Measurements from ENCODE around the gene MRPL10.

MRPL10 gene

GRCh38 chr17:47857551-47858455 is 26.5 kb upstream of the MRPL10 start:
- no peak for DNase-seq

DNA sequence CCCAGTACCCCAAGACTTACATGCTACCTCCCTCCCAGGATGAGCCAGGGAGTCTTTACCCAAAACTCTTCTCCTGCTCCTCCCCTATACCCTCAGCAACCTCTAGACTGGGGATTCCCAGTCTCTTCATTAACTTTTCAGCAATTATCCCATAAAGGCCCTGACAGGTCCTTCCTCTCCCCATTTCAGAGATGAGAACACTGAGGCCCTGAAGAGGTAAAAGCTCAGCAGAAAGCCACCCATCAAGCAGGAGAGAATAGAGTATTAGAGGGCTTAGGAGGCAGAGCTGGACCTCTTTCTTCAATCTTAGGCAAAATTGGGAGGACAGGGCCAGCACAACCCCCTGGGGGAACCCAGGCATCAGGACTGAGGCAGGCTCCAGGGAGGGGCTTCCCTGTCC is 25.5 kb upstream of the MRPL10 start:
- no peak for DNase-seq

- DNase-seq = no peak
Measured at GRCh38 chr17:47855737-47856136, 24.4 kb upstream of the MRPL10 start.

DNA sequence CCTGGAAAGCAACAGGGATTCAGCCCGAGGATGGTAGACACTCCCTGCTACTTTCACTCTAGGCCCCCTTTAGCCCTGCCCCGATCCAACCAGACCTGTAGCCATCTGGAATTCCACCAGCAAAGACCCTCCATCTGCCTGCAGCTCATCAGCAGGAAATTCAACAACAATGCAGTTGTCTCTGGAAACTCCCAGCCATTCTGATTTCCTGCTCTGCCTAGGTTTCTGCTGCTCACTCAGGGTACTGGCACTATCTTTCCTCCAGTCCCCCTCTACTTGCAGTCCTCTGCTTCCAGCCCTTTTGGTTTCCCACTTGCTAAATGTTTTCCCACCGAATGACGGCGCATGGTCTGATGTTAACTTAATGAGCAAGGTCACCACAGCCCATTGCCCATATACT is 22.3 kb upstream of the MRPL10 start:
- no peak for DNase-seq

GRCh38 chr17:47852113-47852949 is 21.0 kb upstream of the MRPL10 start:
- DNase-seq = no peak

GRCh38 chr17:47851764-47852112 is 20.4 kb upstream of the MRPL10 start:
- DNase-seq = no peak

GRCh38 chr17:47850692-47851573 is 19.6 kb upstream of the MRPL10 start, which contains the start of gene SP6:
Gene SP6, minus strand, starts transcription at chr17:47851163. Its CDS starts 2,734 bp downstream, at chr17:47848429.
- peak; percentile 12 for DNase-seq

- DNase-seq = no peak
Measured at GRCh38 chr17:47850373-47850691, 19.0 kb upstream of the MRPL10 start.

GRCh38 chr17:47848198-47848513 is 16.8 kb upstream of the MRPL10 start:
- DNase-seq = no peak

DNA sequence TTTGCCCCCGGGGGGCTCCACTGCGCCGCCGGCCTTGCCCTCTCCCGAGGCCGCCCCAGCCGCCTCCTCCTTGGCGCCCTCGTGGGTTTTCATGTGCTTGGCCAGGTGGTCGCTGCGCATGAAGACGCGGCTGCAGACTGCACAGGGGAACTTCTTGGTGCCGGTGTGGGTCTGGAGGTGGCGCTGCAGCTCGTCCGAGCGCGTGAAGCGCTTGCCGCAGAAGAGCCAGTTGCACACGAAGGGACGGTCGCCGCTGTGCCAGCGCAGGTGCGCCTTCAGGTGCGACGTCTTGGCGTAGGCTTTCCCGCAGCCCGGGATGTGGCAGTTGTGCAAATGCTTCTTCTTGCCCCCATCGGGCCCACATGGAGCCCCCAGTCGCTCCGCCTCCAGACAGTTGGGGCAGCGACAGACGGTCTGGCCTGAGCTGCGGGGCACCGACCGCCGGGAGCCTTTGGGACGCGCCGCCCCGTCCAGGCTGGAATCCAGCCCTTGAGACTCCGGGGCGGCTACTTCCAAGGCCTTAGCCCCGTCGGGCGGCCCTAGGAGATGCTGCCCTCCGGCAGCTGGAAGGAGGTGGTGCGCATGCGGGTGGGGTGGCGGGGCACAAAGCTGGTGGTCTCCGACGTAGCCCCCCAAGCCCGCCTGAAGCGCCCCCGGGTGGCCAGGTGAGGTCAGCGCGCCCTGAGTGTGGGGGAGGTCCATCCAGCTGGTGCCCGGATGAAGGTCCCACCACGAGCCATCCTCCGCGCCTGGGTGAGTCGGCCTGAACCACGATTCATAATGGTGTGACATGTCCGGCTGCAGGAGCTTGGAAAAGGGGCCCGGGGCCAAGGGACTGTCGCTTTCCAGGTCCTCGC is 16.2 kb upstream of the MRPL10 start:
- DNase-seq = no peak

DNA sequence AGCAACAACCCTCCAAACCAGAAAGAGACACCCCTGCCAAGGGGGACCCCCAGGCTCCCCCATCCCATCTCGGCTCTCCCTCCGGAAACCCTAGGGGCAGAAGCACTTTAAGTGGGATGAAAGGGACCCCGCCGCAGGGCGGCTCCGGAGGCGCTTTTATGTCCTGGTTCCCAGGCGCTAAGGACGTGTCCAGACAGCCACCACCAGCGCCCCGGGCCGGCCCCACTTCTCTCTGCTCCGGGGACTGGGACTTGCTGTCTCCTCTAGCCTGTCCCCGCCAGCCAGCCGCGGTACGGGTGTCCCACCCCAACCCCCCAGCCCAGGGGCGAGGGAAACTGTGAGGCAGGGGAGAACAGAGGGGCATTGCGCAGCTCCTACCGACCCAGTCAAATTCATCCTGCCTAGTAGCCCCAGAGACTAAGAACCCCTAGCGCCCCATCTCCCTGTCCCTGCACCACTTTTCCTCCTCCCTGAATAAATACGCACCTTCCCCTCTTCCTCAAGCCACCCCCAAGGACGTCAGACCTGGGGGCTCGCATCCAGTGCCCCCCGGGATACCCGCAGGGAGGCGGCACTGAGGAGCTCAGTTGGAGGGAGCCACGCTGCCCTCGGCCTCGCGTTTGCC is 15.5 kb upstream of the MRPL10 start:
- no peak for DNase-seq

DNA sequence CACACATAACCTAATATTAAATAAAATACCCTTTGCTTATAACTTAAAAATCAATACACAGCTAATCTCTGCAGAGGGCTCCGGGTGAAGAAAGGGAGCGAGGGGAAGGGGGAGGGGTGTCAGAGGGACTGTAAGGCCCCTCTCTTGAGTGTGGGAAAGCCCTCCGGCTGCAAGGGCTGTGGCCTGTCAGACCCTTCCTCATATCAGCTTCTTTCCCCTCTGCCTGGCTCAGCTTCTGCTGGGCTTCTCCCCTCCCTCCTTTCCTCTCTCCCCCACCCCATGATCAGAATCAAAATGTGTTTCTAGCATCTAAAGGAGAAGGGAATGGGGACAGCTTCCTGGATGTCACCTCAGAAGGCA is 14.4 kb upstream of the MRPL10 start:
- no peak for DNase-seq

DNA sequence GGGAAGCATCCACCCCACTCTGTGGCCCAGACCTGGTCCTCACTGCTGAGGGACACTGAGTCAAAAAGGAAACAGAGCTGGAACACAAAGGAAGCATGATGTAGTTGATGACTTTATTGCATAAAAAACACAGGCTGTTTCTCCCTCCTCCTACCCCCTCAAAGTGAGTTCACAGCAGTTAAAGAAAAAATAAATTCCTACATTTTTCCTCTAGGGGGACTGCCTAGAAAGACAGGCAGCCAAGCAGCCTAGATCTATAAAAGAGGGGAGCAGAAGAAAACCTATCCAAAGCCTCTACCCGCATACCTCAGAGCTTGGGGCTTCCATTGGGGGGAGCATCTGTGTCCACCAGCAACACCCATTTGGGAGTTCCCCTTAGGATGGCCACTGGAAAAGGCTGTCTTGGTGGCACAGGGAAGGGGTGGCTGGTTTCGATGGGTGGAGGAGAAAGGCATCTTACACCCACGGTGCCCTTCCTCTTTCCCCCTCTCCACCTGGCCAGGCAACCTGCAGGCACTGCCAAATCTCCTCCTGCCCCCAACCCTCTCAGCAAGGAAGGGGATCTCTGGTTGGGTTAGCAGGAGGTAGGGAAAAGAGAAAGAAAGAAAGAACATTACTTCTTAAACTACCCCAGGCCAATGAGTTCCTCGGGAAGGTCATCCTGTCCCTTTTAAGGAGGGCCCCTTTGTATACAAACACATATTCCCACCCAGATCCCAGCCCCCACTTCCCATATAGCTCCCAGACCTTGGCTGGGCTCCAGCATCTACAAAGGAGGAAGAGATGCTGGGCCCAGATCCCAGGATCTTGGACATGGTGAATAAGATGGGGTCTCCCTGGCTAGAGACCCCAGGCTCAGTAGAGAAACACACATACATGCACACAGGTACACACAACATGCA is 13.7 kb upstream of the MRPL10 start:
- DNase-seq = no peak

- no peak for DNase-seq
Measured at GRCh38 chr17:47844227-47844626, 12.9 kb upstream of the MRPL10 start.

GRCh38 chr17:47843391-47843730 is 12.0 kb upstream of the MRPL10 start:
- DNase-seq = no peak

DNA sequence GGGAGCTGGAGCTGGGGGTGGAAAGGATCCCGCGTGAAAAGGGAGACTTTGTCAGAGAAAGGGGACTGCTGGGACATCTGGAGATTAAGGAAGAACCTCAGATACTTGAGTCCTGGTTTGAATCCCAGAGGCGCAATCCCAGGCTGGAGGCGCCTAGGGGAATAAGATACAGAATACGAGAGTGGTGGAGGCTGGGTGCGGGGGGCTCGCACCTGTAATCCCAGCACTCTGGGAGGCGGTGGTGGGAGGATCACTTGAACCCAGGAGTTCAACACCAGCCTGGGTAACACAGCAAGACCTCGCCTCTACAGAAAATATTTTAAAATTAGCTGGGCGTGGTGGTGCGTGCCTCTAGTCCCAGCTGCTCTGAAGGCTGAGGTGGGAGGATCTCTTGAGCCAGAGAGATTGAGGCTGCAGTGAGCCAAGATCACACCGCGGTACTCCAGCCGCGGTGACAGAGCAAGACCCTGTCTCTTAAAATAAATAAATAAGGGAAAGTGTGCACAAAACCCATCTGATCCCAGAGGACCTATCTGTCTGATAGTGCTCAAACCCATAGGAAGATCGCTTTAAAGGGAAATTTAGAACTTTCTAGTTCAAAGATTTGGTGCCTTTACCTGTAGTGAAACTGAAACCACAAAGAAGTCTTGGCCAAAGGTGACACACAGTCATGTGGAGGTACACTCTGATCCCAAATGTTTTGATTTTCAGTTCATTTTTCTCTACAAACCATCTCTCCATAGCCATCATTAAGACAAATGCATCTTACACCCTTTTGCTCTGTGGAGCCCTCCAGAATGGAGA is 10.3 kb upstream of the MRPL10 start:
- DNase-seq = no peak

DNA sequence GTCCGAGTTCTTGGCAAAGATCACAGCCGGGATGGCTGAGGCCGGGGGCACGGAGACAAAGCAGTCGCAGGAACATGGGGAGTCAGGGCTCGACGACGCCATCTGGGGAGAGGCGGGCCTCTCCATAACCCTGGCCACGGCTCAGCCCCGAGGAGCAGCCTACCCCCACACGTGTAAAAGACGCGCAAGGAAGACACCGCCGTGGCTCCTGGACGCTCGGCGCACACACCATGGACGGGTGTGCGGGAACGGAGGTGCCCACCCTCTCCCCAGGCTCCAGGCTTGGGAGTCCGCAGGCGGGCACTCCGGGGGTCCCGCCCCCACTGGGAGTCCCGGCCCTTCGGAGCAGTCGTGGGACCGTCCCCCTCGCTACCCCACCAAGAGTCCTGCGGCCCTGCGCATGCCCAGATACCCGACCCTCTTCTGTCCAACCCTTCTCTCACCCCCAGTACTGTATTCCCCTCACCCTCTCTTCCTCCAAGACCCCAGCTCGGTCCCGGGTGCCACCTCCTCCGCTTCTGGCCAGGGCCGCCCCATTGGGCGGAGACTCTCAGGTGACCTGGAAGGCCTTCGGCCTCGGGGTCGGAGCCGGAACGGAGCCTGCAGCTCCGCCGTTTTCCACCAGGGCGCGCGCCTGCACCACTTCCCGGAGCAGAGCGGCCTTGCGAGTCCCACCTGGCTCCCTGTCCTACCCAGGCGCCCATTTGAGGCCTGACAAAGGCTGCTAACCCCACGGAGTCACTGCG is 9.6 kb upstream of the MRPL10 start, which contains the start of gene SCRN2:
Gene SCRN2, minus strand, starts transcription at position 532 of the 746 bp plus-strand sequence. Its CDS starts 430 bp downstream, at position 102.
- peak; percentile 52 for DNase-seq

DNA sequence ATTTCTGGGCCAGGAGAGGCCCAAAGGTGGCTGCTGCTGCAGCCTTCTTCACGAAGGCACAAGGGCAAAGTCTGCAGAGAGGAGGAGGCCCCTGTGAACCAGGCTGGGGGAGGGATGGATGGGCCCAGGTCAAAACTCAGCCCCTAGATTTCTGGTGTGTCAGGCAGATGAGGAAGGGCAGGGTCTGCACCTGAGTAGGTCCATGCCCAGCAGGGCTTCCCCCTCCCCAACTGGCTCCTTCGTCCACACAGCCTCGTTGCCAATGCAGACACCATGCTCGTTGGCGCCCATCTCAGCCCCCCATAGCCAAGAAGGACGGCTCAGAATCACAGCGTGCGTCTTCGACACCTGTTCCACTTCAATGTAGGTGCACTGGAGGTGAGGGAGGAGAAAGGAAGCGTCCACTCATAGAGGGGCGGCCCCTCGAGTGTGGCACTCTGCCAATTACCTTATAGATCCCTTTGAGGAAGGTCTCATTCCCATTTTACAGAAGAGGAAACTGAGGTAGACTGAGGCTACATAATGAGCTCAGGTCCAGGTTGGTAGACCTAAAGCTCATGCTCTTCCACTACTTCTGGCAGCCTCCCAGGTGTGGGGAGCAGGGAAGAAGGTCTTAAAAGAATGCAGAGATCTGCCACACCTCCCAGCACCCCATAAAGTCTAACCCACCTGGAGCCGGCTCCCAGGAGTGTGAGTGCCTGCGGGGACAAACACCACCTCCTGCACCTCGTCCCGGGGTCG is 8.8 kb upstream of the MRPL10 start:
- DNase-seq = no peak
